Measurements from ENCODE around the gene ZNF281. TPM values are rescaled to one million over a fixed set of nuclear protein-coding genes. Genes with fewer than 3 reads are reported as not detected.
"Not testable (repeated sequence)": the region's sequence is repeated elsewhere in the genome, so short reads cannot be mapped to it uniquely, and the experiment has no call there.

The ZNF281 gene
- total RNA-seq, 1 donor from 2014 or later: 34.9 TPM

DNA sequence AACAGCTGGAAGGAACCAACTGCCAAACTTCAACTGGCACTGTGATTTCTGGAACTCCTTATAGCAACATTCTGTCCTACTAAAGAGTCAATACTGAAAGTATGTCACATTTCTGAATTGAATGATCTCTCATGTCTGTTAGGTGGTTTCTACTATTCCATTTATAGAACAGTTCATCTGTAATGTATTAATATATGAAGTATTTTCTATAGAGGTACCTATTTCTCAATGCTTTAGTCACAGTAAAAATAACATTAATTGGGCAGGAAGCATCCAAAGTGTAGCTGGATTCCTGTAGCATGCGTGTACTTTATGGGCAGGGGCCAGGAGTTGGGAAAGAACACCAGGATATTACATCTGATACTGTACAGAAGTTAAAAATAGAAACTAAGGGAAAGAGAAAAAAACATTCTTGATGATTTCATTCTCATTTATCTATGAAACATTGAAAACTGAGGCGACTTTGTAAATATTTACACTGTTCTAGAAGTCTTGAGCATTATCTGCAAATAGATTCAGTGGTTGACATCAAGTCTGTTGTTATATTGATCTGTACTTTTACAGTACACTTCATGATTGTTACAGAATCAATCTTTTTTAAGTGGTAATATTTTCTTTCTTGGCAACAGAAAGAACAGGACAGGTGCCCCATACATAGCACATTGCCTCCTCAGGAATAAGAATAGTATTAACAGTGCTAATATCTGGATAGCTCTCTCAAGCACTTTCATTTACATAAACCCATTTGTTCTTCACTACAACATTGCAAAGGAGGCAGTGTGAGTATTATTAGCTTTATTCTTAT lies 6.2 kb upstream of the ZNF281 start:
- TF ChIP-seq, protein P1, sequence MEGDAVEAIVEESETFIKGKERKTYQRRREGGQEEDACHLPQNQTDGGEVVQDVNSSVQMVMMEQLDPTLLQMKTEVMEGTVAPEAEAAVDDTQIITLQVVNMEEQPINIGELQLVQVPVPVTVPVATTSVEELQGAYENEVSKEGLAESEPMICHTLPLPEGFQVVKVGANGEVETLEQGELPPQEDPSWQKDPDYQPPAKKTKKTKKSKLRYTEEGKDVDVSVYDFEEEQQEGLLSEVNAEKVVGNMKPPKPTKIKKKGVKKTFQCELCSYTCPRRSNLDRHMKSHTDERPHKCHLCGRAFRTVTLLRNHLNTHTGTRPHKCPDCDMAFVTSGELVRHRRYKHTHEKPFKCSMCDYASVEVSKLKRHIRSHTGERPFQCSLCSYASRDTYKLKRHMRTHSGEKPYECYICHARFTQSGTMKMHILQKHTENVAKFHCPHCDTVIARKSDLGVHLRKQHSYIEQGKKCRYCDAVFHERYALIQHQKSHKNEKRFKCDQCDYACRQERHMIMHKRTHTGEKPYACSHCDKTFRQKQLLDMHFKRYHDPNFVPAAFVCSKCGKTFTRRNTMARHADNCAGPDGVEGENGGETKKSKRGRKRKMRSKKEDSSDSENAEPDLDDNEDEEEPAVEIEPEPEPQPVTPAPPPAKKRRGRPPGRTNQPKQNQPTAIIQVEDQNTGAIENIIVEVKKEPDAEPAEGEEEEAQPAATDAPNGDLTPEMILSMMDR (IDR thresholded peaks at IDR 0.05): no peak
- no peaks in the 10 kb centered on the region for H3K36me3 Mint-ChIP-seq (ENCODE audit: low read depth)
- no peak for DNase-seq (ENCODE audit: low spot score)
- peaks cover 18% of the 10 kb centered on the region for H3K4me1 Mint-ChIP-seq (ENCODE audit: low read depth)
- no peak overlapping the region for H3K4me3 Mint-ChIP-seq (ENCODE audit: unreplicated experiment)
- peak overlapping the region; percentile 94 for H3K27ac Mint-ChIP-seq (ENCODE audit: unreplicated experiment)
- no peaks in the 10 kb centered on the region for H3K9me3 Mint-ChIP-seq (ENCODE audit: low read depth)
- no peaks in the 10 kb centered on the region for H3K27me3 Mint-ChIP-seq (ENCODE audit: low read depth)

DNA sequence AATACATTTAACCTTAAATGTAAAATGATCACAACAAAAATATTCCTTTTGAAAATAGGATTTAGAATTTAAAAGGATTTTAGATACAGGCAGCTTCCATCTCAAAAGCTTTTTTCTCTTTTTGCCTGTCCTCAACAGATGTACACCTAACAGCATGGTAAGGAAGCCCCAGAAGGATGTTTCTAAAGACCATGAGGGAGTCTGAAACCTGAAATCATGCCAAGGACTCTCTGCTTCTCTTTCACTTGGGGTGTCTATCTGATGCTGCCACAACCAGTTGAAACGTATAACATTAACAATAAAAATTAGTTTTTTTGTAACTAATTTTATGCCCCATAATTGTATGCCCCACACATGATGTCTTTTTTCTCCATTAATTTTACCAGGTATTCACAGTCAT lies 5.4 kb upstream of the ZNF281 start:
- no peaks in the 10 kb centered on the region for H3K36me3 Mint-ChIP-seq (ENCODE audit: low read depth)
- no peaks in the 10 kb centered on the region for H3K9me3 Mint-ChIP-seq (ENCODE audit: low read depth)
- peak overlapping the region; percentile 94 for H3K27ac Mint-ChIP-seq (ENCODE audit: unreplicated experiment)
- TF ChIP-seq, protein P1 (IDR thresholded peaks at IDR 0.05): no peak
- H3K4me1 Mint-ChIP-seq (ENCODE audit: low read depth): peaks cover 24% of the 10 kb centered on the region
- no peaks in the 10 kb centered on the region for H3K27me3 Mint-ChIP-seq (ENCODE audit: low read depth)
- DNase-seq (ENCODE audit: low spot score): no peak
- H3K4me3 Mint-ChIP-seq (ENCODE audit: unreplicated experiment): no peak overlapping the region

DNA sequence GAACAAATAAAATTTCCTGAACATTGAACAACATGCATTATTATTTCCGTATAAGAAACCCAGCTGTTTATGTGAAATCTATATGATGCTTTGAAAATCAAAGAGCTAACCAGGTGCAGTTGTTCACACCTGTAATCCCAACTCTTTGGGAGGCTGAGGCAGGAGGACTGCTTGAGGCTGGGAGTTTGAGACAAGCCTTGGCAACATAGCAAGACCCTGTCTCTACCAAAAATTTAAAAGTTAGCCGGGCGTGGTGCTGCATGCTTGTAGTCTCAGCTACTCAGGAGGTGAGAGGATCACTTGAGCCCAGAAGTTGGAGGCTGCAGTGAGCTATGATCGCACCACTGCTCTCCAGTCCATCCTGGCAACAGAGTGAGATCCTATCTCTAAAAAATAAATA lies 4.8 kb upstream of the ZNF281 start:
- H3K9me3 Mint-ChIP-seq (ENCODE audit: low read depth): no peaks in the 10 kb centered on the region
- TF ChIP-seq, protein P1 (IDR thresholded peaks at IDR 0.05): no peak
- H3K4me1 Mint-ChIP-seq (ENCODE audit: low read depth): peaks cover 28% of the 10 kb centered on the region
- no peak overlapping the region for H3K4me3 Mint-ChIP-seq (ENCODE audit: unreplicated experiment)
- no peak for DNase-seq (ENCODE audit: low spot score)
- no peaks in the 10 kb centered on the region for H3K36me3 Mint-ChIP-seq (ENCODE audit: low read depth)
- no peaks in the 10 kb centered on the region for H3K27me3 Mint-ChIP-seq (ENCODE audit: low read depth)
- H3K27ac Mint-ChIP-seq (ENCODE audit: unreplicated experiment): peak overlapping the region; percentile 12

DNA sequence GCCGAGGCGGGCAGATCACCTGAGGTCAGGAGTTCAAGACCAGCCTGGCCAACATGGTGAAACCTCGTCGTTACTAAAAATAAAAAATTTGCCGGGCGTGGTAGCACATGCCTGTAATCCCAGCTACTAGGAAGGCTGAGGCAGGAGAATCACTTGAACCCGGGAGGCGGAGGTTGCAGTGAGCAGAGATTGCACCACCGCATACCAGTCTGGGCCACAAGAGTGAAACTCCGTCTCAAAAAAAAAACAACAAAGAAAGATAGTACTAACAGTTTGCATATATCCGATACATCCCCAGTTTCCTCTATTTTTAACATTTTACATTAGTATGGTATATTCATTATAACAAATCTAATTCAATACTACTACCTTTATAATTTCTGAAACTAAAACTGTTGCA lies 3.9 kb upstream of the ZNF281 start:
- not testable (repeated sequence) for H3K36me3 Mint-ChIP-seq (ENCODE audit: low read depth); DNase-seq (ENCODE audit: low spot score); H3K27me3 Mint-ChIP-seq (ENCODE audit: low read depth); H3K9me3 Mint-ChIP-seq (ENCODE audit: low read depth); H3K4me3 Mint-ChIP-seq (ENCODE audit: unreplicated experiment)
- Mint-ChIP-seq H3K27ac (ENCODE audit: unreplicated experiment) (peak overlapping the region; percentile 27), H3K4me1 (ENCODE audit: low read depth) (peaks cover 32% of the 10 kb centered on the region)

DNA sequence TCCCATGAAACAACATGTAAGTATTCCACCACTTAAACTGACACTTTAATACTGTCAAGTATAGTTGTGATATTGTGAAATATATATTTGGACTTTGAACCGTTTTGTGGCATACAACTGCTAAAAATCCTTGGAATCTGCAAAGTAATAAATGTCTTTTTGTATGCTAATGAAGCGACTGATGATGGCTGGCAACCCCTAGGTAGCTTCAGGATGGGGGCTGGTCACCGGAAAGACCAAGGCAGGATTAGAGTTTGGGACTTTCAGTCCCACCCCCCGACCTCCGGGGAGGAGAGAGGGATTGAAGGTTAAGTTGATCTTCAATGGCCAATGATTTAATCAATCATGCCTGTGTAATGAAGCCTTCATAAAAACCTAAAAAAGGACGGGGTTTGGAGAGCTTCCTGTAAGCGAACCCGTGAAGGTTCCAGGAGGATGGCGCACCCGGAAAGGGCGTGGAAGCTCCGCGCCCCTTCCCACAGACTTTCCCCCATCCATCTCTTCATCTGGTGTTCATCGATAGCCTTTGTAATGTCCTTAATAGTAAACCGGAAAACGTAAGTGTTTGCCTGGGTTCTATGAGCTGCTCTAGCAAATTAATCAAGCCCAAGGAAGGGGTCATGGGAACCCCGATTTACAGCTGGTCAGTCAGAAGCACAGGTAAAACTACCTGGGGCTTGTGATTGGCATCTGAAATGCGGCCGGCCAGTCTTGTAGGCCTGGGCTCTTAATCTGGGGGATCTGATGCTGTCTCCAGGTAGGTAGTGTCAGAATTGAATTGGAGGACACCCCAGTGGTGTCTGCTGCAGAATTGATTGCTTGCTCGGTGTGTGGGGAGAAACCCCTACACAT lies 1.8 kb upstream of the ZNF281 start:
- Mint-ChIP-seq H3K36me3 (ENCODE audit: low read depth) (peaks cover 25% of the 10 kb centered on the region), H3K27ac (ENCODE audit: unreplicated experiment) (no peak overlapping the region), H3K9me3 (ENCODE audit: low read depth) (peaks cover 13% of the 10 kb centered on the region), H3K4me3 (ENCODE audit: unreplicated experiment) (no peak overlapping the region), H3K27me3 (ENCODE audit: low read depth) (no peaks in the 10 kb centered on the region), H3K4me1 (ENCODE audit: low read depth) (peaks cover 52% of the 10 kb centered on the region)
- TF ChIP-seq, protein P1 (IDR thresholded peaks at IDR 0.05): no peak
- no peak for DNase-seq (ENCODE audit: low spot score)
